Fibroblast of skin of right biceps (primary cell): ENCODE measurements around the gene NME4.

Source experiments
- DNase-seq: peaks from one replicate; pipeline ENCODE4 v3.0.0-alpha.2; 2013

NME4 gene

GRCh38 chr16:440627-441026 lies 43.6 kb downstream of the NME4 start:
- no peak for DNase-seq

GRCh38 chr16:441447-441846 lies 44.4 kb downstream of the NME4 start:
- DNase-seq = no peak

GRCh38 chr16:442976-443375 lies 46.0 kb downstream of the NME4 start:
- DNase-seq = no peak

GRCh38 chr16:444027-444426 lies 47.0 kb downstream of the NME4 start:
- DNase-seq = no peak

- DNase-seq = no peak
These were observed 48.6 kb downstream of the NME4 start for GRCh38 chr16:445566-445965.
